Left forelimb (tissue), 1 donor: ENCODE data around the gene TRIM23.
"Not testable (repeated sequence)": the region's sequence is repeated elsewhere in the genome, so short reads cannot be mapped to it uniquely, and the experiment has no call there.

Experiments used
- DNase-seq: peaks from one replicate; pipeline ENCODE4 v3.0.0-alpha.2; 2018; ENCODE audit warnings: low spot score

The TRIM23 gene

DNA sequence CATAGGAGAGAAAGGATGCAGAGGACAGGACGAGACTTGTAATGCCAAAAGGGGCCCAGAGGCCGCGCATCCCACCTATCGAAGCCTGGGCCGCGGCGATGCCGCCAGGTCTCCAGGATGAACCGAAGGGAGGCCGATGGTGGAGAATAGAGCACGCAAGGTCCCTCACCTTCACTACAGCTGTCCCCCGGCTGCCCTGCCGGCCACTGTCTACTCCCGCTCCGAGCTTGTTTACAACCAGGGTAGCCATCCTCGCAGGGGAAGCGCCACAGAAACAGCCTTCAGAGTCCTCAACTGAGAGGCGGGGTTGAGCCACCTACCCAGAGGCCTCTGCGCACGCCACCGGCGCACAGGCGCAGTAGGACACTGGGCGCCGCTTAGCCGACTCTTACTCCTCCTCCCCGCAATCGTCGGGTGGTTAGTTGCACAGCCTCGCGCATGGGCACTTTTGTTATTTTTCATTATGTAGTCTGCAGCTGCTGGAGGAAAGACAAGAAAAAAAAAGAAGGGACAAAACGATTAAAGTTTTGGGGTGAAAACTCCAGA, at the start of gene TRIM23:
TRIM23 (minus strand) TSS at position 309 of the 546 bp plus-strand sequence; CDS start at position 250, 59 bp downstream.
- peak; percentile 94 for DNase-seq

DNA sequence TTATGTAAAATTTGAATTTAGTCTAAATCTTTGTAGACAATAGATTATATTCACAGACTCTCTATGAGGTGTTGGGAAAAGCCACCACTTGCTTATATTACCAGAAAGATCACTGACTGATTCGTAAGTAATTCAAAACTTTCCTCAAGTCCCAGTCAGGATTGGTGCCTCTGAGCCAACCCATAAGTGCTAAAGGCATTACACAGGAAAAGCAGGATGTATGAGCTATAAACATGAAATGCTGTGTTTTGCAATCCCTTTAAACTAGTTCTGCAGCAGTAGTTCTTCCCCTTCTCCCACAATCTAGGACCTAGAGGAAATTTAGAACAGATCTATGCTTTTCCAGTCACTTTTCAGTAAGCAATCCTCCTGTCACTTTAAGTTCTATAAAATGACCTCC, 48.7 kb upstream of the TRIM23 start:
- DNase-seq, result no peak

DNA sequence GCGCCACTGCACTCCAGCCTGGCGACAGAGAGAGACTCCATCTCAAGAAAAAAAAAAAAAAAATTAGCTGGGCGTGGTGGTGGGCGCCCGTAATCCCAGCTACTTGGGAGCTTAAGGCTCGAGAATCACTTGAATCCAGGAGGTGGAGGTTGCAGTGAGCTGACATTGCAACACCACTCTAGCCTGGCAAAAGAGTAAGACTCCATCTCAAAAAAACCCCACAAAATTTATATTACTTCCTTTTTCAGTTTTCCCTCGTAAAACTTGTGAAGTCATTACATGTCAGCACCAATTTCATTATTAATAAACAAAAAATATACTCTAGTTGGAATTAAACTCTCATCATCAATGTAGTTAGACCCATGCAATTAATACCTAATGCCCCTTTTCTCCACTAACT, 44.6 kb upstream of the TRIM23 start:
- DNase-seq, result no peak

DNA sequence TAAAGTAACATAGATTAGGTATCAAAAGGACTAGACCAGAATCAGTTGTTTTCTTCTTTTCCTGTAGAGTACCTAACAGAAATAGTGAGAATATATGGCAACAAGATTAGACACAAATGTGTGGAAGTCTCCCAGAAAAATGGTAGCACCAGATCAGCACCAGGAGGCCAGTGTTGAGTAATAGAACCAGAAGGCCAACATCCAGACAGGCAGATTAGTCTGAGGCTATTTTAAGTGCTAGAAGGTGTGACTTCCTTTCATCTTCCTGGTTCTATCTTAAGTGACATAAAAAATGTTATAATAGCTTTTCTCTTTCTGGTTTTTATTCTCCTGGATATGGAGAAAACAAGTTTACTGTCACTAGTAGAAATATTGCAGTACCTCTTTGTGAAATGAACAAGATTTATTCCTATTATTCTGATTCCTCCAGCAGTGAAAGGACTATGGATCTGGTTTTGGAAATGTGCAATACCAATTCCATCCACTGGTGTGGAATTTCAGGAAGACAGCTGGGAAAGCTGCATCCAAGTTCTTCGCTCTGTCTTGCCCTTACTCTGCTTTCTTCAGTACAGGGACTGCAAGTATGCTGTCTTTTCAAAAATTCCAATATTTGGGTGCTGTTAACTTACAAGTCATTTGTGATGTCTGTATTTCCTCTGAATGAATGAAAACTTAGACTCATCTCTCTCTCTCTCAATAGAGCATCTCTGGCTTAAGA, 39.8 kb upstream of the TRIM23 start:
- DNase-seq, result no peak

DNA sequence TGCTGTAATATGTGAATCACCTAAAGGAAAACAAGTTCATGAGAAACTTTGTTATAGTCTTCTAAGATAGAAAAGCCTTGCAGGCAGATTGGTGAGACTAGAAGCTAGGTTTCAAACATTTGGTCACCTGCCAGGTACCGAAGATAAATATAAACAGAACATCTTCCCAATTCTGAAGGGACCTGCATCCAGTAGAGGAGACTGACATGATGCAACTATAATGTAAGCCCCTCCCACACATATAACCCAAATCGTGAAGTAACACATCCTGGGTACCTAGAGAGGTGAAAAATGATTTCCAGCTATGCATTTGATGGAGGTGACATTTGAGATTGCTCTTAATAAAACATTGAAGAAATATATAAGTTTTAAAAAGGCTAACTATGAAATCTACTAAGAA, 30.6 kb upstream of the TRIM23 start:
- no peak for DNase-seq

DNA sequence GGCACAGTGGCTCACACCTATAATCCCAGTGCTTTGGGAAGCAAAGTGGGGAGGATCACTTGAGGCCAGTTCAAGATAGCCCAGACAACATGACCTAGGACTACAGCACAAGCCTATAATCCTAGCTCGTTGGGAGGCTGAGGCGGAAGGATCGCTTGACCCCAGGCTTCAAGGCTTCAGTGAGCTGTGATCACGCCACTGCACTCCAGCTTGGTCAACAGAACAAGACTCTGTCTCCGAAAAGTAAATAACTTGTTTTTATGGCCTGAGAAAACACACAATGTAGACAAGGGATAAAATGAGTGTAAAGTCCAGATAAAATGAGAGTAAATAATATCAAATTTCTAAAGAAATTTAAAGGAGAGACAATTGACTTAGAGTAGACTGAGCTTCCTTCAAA, 27.0 kb upstream of the TRIM23 start:
- no peak for DNase-seq

DNA sequence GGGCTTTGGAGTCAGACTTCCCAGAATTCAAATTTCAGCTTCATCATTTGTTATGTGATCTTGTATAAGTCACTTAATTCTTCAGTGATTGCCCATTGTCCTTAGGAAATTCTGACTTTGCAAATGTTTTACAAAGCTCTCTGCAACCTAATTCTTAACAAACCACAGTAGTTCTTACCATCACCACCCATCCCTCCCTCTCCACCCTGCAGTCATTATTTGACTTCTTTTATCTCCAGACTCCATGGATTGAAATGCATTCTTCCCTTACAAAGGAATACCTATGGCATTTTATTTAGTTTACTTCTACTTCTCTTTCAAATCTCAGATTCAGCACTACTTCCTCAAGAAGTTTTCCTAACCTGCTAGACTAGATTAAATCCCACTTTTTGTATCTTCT, 23.8 kb upstream of the TRIM23 start:
- no peak for DNase-seq

DNA sequence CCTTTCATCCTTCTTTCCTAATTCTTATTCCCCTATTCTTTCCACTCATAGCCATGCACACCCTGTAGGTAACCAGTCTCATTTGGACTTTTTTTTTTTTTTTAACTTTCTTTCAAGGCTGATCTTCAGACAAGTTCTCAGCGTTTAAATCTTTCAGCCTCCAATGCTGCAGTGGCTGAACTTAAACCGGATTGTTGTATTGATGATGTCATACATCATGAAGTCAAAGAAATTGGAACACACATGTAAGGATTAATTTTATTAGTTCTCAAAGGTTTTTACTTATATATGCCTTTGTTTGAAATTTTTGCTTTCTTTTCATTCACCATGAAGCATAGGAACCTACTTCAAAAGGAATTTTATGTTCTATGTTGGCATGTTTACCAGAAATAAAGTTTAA, 22.8 kb upstream of the TRIM23 start:
- no peak for DNase-seq

DNA sequence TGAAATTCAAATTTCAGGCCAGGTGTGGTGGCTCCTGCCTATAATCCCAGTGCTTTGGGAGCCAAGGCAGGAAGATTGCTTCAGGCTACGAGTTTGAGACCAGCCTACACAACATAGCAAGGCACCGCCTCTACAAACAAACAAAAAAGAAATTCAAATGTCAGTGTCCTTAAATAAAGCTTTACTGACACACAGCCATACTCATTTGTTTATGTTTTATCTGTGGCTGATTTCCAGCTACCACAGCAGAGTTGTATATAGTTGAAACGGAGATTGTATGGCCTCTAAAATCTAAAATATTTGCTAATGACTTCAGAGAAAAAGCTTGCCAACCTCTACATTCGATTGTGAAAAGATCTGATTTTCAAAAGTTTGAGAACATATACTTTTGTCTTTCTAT, 16.1 kb upstream of the TRIM23 start:
- DNase-seq, result no peak

DNA sequence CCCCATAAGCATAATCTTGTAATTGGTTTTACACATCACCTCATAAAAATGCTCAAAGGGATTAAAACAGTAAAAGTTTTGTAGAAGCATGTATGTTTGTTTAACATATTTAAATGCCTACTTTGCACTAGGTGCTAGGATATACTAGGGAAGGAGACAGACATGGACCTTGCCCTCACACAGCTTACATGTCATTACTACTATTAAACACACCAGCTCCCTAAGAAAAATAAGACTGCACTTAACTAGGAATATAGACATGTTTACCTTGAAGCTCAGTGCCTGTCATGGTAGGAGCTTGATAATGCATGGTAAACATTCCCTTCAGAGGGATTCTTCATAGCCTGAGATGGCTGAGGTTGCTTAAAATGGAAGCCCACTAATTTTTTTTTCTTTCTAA, 6.8 kb upstream of the TRIM23 start:
- no peak for DNase-seq

DNA sequence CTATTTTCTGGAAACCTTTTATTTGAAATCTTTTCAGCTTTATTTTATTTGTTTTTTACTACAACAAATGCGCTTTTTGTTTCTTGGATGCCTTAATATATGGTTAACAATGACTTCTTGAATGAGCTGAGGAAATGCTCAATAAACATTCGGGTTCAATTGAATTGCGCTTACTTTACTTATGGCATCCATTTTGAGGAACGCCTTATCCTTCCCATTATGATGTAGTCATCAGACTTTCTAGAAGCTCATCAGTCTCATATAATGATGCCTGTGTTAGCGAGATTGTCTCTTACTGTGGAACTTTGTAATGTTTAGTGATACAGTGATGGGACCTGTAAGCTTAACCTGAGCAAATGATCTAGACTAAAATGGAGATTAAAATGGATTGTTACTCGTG, 1.6 kb upstream of the TRIM23 start:
- DNase-seq, result no peak

DNA sequence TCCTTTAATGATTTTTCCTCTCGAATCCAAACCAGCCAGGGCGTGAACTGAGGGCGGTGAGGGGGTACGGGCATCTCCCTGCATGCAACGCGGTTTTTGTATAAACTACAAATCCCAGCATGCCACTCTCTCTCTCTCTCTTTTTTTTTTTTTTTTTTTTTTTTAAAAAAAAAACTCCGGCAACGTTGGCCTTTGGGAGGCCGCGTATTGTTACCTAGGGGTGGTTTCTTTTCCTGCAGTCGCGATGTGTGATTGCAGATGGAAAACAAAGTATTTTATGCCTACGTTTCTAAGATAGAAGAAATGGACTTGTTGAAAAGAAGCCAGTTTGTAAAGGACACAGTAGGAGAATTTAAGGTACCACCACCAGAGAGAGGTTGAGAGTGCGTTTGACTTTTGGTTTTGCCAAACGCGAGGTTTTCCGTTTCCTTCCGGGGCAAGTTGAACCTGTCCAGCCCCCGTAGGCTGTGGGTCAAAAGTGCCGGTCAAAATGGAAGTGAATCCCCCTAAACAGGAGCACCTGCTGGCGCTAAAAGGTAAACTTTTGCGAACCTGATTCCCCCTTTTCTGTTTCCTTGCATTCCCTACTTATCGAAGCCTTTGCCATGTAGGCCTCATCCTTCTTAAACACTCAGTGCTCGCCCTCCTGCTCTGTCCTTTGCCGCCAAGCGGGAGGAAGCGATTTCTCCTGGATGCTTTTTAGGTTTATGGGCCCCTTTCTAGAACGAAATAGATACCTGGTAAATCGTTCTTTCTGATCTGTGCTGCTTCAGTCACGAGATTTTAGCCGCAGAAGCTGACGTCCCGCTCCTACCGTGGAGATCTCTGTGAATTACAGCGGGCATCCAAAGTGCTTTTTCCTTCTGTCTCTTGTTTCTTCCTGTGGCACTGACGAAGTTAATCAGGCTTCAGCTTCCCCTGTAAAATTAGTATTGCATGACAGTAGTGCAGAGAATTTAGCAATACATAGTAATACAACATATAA, 730 bp upstream of the TRIM23 start, which contains the start of the genes SHLD3 and TRAPPC13:
SHLD3 (plus strand) TSS at position 457 of the 985 bp plus-strand sequence. CDS start 4,561 bp downstream, outside the sequence.
TRAPPC13 (plus strand) TSS at position 457 of the 985 bp plus-strand sequence; CDS start at position 491, 34 bp downstream.
- peak; percentile 86 for DNase-seq

DNA sequence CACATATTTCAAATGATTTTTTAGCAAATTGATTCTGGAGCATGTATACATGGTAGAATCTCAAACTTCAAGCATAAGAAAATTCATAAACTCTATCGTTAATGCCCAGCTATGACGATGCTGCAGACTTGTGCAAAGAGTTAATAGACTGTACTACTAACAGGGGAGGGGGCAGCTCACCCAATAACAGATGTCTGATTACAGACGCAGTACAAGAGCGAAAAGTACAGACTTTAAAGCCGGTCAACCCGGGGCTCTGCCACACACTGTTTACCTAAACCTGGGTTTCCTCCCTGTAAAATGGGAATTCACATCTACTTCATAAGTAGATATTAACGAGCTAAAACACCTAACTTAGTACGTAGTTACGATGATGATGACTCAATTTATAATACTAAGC, 651 bp downstream of the TRIM23 start:
- no peak for DNase-seq

DNA sequence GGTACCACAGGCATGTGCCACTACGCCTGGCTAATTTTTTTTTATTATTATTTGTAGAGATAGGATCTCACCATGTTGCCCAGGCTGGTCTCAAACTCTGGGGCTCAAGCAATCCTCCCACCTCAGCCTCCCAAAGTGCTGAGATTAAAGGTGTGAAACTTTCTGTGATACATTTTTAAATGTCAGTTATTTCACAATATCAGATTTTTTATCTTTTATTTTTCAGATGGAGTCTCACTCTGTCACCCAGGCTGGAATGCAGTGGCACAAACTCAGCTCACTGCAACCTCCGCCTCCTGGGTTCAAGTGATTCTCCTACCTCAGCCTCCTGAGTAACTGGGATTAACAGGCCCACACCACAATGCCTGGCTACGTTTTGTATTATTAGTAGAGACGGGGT, 2.2 kb downstream of the TRIM23 start:
- not testable (repeated sequence) for DNase-seq

DNA sequence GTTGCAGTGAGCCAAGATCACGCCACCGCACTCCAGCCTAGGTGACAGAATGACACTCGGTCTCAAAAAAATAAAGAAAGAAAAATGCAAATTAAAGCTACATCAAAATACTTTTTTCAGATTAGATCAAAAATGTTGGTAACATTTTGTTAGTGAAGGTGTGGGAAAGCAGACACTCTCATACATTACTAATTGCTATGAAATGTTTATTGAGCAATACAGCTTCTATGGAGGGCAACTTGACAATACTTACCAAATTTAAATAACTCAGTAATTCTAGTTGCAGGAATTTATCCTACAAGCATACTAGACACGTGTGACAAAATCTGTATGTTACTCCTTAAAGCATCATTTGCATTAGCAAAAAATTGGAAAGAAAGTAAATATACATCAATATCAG, 4.1 kb downstream of the TRIM23 start:
- DNase-seq, result no peak

DNA sequence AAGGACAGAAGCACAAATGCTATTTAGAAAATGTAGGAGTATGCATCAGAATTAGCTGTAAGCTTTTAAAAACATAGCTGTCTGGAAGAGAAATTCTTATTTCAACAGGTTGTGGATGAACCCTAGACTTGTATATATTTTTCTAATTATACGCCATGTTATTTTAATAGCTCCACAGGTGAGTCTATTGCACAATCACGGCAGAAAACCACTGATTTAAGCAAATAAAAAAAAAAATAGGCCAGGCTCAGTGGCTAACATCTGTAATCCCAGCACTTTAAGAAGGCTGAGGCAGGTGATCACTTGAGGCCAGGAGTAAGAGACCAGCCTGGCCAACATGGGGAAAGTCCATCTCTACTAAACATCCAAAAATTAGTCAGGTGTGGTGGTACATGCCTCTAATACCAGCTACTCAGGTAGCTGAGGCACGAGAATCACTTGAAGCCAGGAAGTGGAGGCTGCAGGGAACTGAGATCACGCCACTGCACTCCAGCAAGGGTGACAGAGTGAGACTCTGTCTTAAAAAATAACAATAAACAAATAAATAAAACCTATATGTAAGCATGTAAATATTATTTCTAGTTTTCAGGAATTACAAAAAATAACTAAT, 11.7 kb downstream of the TRIM23 start:
- DNase-seq, result no peak

DNA sequence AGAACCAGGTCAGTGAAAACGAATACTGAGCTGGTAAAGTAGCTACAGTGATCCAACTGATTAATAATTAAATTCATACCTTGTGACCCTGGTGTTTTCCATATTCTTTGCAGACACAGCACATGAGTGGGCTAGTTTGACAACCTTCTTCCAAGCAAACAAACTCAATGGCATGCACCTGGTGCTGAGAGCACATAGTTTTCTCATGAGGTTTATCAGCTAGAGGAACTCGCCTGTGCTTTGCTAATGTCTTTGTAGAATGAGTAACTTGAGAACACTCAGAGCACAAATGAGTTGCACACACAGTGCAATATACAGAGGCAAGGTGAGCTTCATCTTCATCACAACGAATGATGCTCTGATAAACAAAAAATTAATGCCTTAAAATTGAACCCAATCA, 12.6 kb downstream of the TRIM23 start:
- no peak for DNase-seq

DNA sequence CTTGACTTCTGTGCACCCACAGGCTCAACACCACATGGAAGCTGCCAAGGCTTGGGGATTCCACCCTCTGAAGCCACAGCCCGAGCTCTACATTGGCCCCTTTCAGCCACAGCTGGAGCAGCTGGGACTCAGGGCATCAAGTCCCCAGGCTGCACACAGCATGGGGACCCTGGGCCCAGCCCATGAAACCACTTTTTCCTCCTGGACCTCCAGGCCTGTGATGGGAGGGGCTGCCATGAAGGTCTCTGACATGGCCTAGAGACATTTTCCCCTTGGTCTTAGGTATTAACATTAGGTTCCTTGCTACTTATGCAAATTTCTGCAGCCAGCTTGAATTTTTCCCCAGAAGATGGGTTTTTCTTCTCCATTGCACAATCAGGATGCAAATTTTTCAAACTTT, 22.4 kb downstream of the TRIM23 start:
- not testable (repeated sequence) for DNase-seq

DNA sequence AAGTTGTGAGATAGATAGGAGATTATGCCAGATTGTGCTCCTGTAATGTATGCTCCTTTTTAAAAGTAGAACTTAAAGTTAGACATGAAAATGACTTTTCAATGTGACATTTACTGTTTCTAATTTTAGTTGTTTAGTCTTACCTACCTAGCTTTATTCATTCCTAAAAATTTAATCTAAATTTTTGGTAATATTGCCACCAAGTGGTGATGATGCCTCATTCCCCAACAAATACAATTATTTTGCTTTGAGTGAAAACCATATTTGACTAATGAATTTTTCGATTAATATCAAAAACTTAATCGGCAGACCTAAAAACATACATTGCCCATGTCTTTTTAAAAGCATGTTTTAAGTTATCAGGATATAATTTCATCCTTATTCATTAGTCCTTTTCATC, 35.4 kb downstream of the TRIM23 start:
- DNase-seq, result no peak

DNA sequence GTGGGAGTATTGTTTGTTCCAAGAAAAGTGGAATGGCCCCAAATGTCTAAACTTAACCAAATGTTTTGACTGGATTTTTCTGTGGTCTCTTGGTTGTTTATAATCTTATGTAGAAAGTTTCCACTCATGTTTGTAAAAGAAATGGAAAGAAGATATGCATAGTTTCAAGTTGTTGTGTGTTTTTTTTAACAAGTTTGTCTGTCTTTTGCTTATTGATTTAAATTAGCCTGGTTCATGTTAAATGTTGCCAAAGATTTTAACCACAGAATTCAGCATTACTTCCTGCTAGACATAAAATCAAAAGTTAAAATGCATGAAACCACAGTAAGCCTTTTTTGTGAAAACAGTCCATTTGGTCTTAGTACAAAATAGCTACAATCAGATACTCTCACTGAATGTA, 47.0 kb downstream of the TRIM23 start:
- no peak for DNase-seq

DNA sequence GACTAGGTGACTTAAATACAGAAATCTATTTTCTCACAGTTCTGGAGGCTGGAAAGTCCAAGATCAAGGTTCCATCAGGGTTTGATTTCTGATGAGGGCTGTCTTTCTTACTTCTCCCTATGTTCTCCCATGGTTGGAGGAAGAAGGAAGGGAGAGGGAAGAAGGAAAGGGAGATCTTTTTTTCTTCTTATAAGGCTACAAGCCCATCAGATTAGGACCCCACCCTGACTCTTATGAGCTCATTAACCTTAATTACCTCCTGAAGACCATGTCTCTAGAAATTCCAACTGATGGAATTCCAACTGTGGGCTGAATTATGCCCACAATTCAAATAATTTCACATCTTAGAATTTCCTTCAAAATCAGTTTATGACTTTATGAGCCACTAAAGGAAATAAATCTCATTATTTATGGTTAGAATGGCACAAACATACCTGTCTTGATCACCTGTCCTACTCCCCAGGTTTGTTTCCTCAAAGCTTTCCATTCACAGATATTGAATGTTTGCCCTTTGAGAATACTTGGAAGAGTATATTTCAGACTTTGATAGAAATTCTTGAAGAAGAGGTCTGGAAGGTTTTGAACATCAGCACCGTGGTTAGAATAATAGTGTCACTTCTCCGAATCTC, 53.4 kb downstream of the TRIM23 start:
- no peak for DNase-seq

DNA sequence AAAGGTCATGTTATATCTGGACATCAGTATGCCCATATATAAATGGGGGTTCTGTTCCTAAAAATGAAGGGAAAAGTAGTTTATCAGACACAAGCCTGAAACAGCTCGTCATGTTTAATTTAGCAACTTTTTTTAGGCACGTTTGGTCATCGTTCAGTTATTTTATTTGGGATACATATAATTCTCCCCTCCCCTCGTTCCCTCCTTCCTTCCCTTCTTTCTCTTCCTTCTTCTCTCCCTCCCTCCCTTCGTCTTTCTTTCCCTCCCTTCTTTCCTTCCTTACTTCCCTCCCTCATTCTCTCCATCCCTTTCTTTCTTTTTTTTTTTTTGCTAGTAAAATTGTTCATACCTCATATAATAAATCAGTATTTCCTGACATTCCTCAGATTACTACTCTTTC, 57.6 kb downstream of the TRIM23 start:
- no peak for DNase-seq
